Measurements from ENCODE around the gene DMGDH. TPM values are rescaled to one million over a fixed set of nuclear protein-coding genes. Genes with fewer than 3 reads are reported as not detected.

DMGDH gene
- total RNA-seq, 2 experiments from 2014 or later: 1.3 to 1.7 TPM

- H3K36me3 Mint-ChIP-seq: peaks cover 19% of the 10 kb centered on the region
- H3K27me3 Mint-ChIP-seq: no peaks in the 10 kb centered on the region
- H3K9me3 Mint-ChIP-seq: no peaks in the 10 kb centered on the region
- H3K27ac Mint-ChIP-seq: no peak overlapping the region
- DNase-seq: no peak
- ChIA-PET POLR2A (no interaction called here), CTCF (interaction anchor here (1.1 kb wide), 1 partner anchor 603 kb away, joined by 3 read pairs; no protein-coding TSS in a partner anchor)
- no peak overlapping the region for H3K4me3 Mint-ChIP-seq
- intact Hi-C loops (cut with micrococcal nuclease): no loop called here
- H3K4me1 Mint-ChIP-seq (ENCODE audit: low read depth): no peaks in the 10 kb centered on the region
Observed at GRCh38 chr5:78961743-78962142, 107.7 kb downstream of the DMGDH start.

- DNase-seq: no peak
- no peaks in the 10 kb centered on the region for H3K4me1 Mint-ChIP-seq (ENCODE audit: low read depth)
- H3K4me3 Mint-ChIP-seq: no peak overlapping the region
- no peak overlapping the region for H3K27ac Mint-ChIP-seq
- H3K9me3 Mint-ChIP-seq: no peaks in the 10 kb centered on the region
- ChIA-PET CTCF (interaction anchor here (1.2 kb wide), 1 partner anchor 174 kb away, joined by 4 read pairs; no protein-coding TSS in a partner anchor), POLR2A (no interaction called here)
- H3K36me3 Mint-ChIP-seq: peaks cover 19% of the 10 kb centered on the region
- no peaks in the 10 kb centered on the region for H3K27me3 Mint-ChIP-seq
- intact Hi-C loops (cut with micrococcal nuclease): no loop called here
Observed at GRCh38 chr5:78959767-78960166, 109.7 kb downstream of the DMGDH start.

GRCh38 chr5:78958672-78959445 lies 110.6 kb downstream of the DMGDH start:
- peaks cover 15% of the 10 kb centered on the region for H3K36me3 Mint-ChIP-seq
- no peaks in the 10 kb centered on the region for H3K27me3 Mint-ChIP-seq
- no peak overlapping the region for H3K4me3 Mint-ChIP-seq
- POLR2A ChIA-PET: no interaction called here
- H3K27ac Mint-ChIP-seq: no peak overlapping the region
- CTCF ChIA-PET: no interaction called here
- no peak for DNase-seq
- H3K4me1 Mint-ChIP-seq (ENCODE audit: low read depth): peaks cover 4% of the 10 kb centered on the region
- H3K9me3 Mint-ChIP-seq: no peaks in the 10 kb centered on the region
- intact Hi-C loops (cut with micrococcal nuclease): no loop called here

GRCh38 chr5:78956901-78957300 lies 112.6 kb downstream of the DMGDH start:
- intact Hi-C loops (cut with micrococcal nuclease): no loop called here
- CTCF ChIA-PET: no interaction called here
- peaks cover 9% of the 10 kb centered on the region for H3K36me3 Mint-ChIP-seq
- H3K27me3 Mint-ChIP-seq: no peaks in the 10 kb centered on the region
- H3K27ac Mint-ChIP-seq: no peak overlapping the region
- peaks cover 11% of the 10 kb centered on the region for H3K4me1 Mint-ChIP-seq (ENCODE audit: low read depth)
- POLR2A ChIA-PET: no interaction called here
- no peak for DNase-seq
- H3K9me3 Mint-ChIP-seq: no peaks in the 10 kb centered on the region
- H3K4me3 Mint-ChIP-seq: no peak overlapping the region

- DNase-seq: peak; percentile 11
- H3K4me3 Mint-ChIP-seq: no peak overlapping the region
- H3K4me1 Mint-ChIP-seq (ENCODE audit: low read depth): peaks cover 11% of the 10 kb centered on the region
- POLR2A ChIA-PET: no interaction called here
- CTCF ChIA-PET: no interaction called here
- intact Hi-C loops (cut with micrococcal nuclease): loop anchor here (2.0 kb wide), 1 partner anchor 32 kb away; the partner anchor contains the start of gene ARSB
- H3K27ac Mint-ChIP-seq: no peak overlapping the region
- no peaks in the 10 kb centered on the region for H3K27me3 Mint-ChIP-seq
- peaks cover 7% of the 10 kb centered on the region for H3K36me3 Mint-ChIP-seq
- H3K9me3 Mint-ChIP-seq: no peaks in the 10 kb centered on the region
Observed at GRCh38 chr5:78953092-78953800, 116.2 kb downstream of the DMGDH start.

Other genes with a start within 250 kb of the DMGDH start
- 1 to 10 TPM; 9.3 to 9.9 TPM for gene ARSB, start 84.4 kb downstream of the DMGDH start, total RNA-seq
- not detected for gene BHMT2, start 93 bp upstream of the DMGDH start, total RNA-seq
- not detected for gene BHMT, start 42.1 kb upstream of the DMGDH start, total RNA-seq
- gene JMY, start 166.5 kb upstream of the DMGDH start, total RNA-seq: 1 to 10 TPM; 8.6 to 9.1 TPM

All from activated CD4-positive, alpha-beta memory T cell treated with anti-CD3 and anti-CD28 coated beads for 36 hours (primary cell).